OCI-LY1 (cell line): Measurements from ENCODE around the gene MILR1.
A peak's percentile ranks its signal among the peaks of the same experiment; 100 is the strongest.

Experiments
- H2AFZ ChIP-seq: fragments of 200-600 bp; sonication (generic), shearing (Covaris generic); 2 replicates; pipeline ENCODE4 v1.6.0; 2014; ENCODE audit warnings: antibody characterized with exemption, mild to moderate bottlenecking, low read length
- H3F3A ChIP-seq: fragments of 200-600 bp; sonication (generic), shearing (Covaris generic); 2 replicates; pipeline ENCODE4 v1.6.0; 2014; ENCODE audit warnings: mild to moderate bottlenecking, antibody characterized with exemption, low read length, moderate library complexity; ENCODE audit not compliant: insufficient read depth
- H3K27ac ChIP-seq: fragments of 200-600 bp; sonication (generic); 2 replicates; pipeline ENCODE4 v1.5.1; 2014; ENCODE audit warnings: low read length, mixed run types, mild to moderate bottlenecking, low read depth; ENCODE audit not compliant: poor library complexity, severe bottlenecking
- H3K27me3 ChIP-seq: fragments of 200-600 bp; sonication (generic); 2 replicates; pipeline ENCODE4 v1.6.0; 2014; ENCODE audit warnings: antibody characterized with exemption, mild to moderate bottlenecking, low read length, moderate library complexity; ENCODE audit not compliant: insufficient read depth
- H3K36me3 ChIP-seq: fragments of 200-600 bp; sonication (generic); 2 replicates; pipeline ENCODE4 v1.6.1; 2014; ENCODE audit warnings: mild to moderate bottlenecking, antibody characterized with exemption, low read length, moderate library complexity, mixed read lengths; ENCODE audit not compliant: insufficient read depth
- H3K4me1 ChIP-seq: fragments of 200-600 bp; sonication (generic); 2 replicates; pipeline ENCODE4 v1.5.1; 2014; ENCODE audit warnings: mild to moderate bottlenecking, low read length, moderate library complexity; ENCODE audit not compliant: insufficient read depth, severe bottlenecking
- H3K4me2 ChIP-seq: fragments of 200-600 bp; sonication (generic), shearing (Covaris generic); 2 replicates; pipeline ENCODE4 v1.6.1; 2014; ENCODE audit warnings: low read length
- H3K4me3 ChIP-seq: fragments of 200-600 bp; sonication (generic); 2 replicates; pipeline ENCODE4 v1.5.1; 2014; ENCODE audit warnings: low read length, low read depth, mild to moderate bottlenecking, mixed read lengths; ENCODE audit not compliant: poor library complexity, severe bottlenecking
- H3K79me2 ChIP-seq: fragments of 200-600 bp; shearing (Covaris generic); 2 replicates; pipeline ENCODE4 v1.6.1; 2016; ENCODE audit warnings: mixed run types, low read length, mixed read lengths; ENCODE audit not compliant: insufficient read depth
- H3K9ac ChIP-seq: fragments of 200-600 bp; sonication (generic), shearing (Covaris generic); 2 replicates; pipeline ENCODE4 v1.6.1; 2014; ENCODE audit warnings: mild to moderate bottlenecking, low read length, mixed read lengths
- H3K9me2 ChIP-seq: fragments of 200-600 bp; sonication (generic), shearing (Covaris generic); 2 replicates; pipeline ENCODE4 v1.6.1; 2014; ENCODE audit warnings: low read depth, mild to moderate bottlenecking, low read length, mixed read lengths
- H3K9me3 ChIP-seq: fragments of 200-600 bp; shearing (Covaris generic); 2 replicates; pipeline ENCODE4 v1.6.1; 2014; ENCODE audit warnings: low read length, mixed read lengths
- H4K20me1 ChIP-seq: fragments of 200-600 bp; sonication (generic), shearing (Covaris generic); 2 replicates; pipeline ENCODE4 v1.6.0; 2016; ENCODE audit warnings: mild to moderate bottlenecking, low read length; ENCODE audit not compliant: insufficient read depth
- EZH2 ChIP-seq: fragments of 200-600 bp; sonication (generic), shearing (Covaris generic); IDR thresholded peaks from 2 replicates; pipeline ENCODE4 v1.8.0; 2017; ENCODE audit warnings: borderline replicate concordance, mixed run types, mild to moderate bottlenecking, antibody characterized with exemption, low read length, moderate library complexity, mixed read lengths
- TF ChIP-seq, protein P1 (sequence below): fragments of 200-600 bp; sonication (generic), shearing (Covaris generic); IDR thresholded peaks from 2 replicates; pipeline ENCODE4 v1.5.1; 2017; ENCODE audit warnings: mild to moderate bottlenecking, antibody characterized with exemption, low read length, moderate library complexity, mixed read lengths

The MILR1 gene

GRCh38 chr17:64472564-64472963, 23.6 kb downstream of the MILR1 start:
- Histone ChIP-seq H3F3A (0 out of 2 replicates have a peak, but pooled peaks cover 8% of the 10 kb centered on the region), H3K27ac (no peak overlapping the region), H3K4me3 (no peak overlapping the region), H3K4me1 (peaks cover 9% of the 10 kb centered on the region), H3K79me2 (no peaks in the 10 kb centered on the region), H4K20me1 (no peaks in the 10 kb centered on the region), H3K9me2 (no peaks in the 10 kb centered on the region), H3K9me3 (no peaks in the 10 kb centered on the region), H3K27me3 (no peaks in the 10 kb centered on the region), H2AFZ (no peak overlapping the region), H3K36me3 (peaks cover 57% of the 10 kb centered on the region), H3K4me2 (no peak overlapping the region), H3K9ac (no peak overlapping the region)
- TF ChIP-seq, protein P1, sequence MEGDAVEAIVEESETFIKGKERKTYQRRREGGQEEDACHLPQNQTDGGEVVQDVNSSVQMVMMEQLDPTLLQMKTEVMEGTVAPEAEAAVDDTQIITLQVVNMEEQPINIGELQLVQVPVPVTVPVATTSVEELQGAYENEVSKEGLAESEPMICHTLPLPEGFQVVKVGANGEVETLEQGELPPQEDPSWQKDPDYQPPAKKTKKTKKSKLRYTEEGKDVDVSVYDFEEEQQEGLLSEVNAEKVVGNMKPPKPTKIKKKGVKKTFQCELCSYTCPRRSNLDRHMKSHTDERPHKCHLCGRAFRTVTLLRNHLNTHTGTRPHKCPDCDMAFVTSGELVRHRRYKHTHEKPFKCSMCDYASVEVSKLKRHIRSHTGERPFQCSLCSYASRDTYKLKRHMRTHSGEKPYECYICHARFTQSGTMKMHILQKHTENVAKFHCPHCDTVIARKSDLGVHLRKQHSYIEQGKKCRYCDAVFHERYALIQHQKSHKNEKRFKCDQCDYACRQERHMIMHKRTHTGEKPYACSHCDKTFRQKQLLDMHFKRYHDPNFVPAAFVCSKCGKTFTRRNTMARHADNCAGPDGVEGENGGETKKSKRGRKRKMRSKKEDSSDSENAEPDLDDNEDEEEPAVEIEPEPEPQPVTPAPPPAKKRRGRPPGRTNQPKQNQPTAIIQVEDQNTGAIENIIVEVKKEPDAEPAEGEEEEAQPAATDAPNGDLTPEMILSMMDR, result no peak
- TF ChIP-seq EZH2, result no peak

- H3K27me3 ChIP-seq, result no peaks in the 10 kb centered on the region
- H3K79me2 ChIP-seq, result no peaks in the 10 kb centered on the region
- TF ChIP-seq, protein P1, result no peak
- no peak for TF ChIP-seq EZH2
- peak overlapping the region; percentile 19 for H3K27ac ChIP-seq
- peaks cover 50% of the 10 kb centered on the region for H3K36me3 ChIP-seq
- H4K20me1 ChIP-seq, result no peaks in the 10 kb centered on the region
- H2AFZ ChIP-seq, result no peak overlapping the region
- H3K4me2 ChIP-seq, result no peak overlapping the region
- no peak overlapping the region for H3K9ac ChIP-seq
- H3K9me3 ChIP-seq, result no peaks in the 10 kb centered on the region
- H3K9me2 ChIP-seq, result no peaks in the 10 kb centered on the region
- peaks cover 9% of the 10 kb centered on the region for H3K4me1 ChIP-seq
- no peak overlapping the region for H3K4me3 ChIP-seq
- peaks cover 12% of the 10 kb centered on the region; the same call in 1 of the 2 replicates for H3F3A ChIP-seq
These were observed 28.9 kb downstream of the MILR1 start for GRCh38 chr17:64477849-64478248.

DNA sequence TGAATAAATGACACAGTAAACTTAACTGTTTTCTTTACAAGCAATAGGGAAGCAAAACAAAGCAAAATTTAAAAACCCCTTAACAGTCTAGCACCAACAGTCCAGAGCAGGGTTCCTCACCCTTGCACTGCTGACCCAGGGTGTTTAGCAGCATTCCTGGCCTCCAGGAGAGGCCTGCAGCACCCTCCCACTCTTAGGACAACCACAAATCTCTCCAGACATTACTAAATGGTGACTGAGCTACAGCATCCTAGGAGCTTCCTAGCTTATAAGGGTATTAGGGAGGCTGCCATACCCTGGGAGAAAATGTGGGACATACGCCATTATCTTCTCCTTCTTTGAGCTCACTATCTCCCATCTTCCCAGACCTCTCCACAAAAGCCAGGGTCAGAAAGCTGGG, 32.0 kb downstream of the MILR1 start:
- H3K36me3 ChIP-seq, result peaks cover 72% of the 10 kb centered on the region

More for the DNA sequence above, 32.0 kb downstream of the MILR1 start:
- no peaks in the 10 kb centered on the region for H3K27me3 ChIP-seq
- H3K9me2 ChIP-seq, result no peaks in the 10 kb centered on the region
- H3K4me2 ChIP-seq, result no peak overlapping the region
- no peaks in the 10 kb centered on the region for H3K9me3 ChIP-seq
- H3K27ac ChIP-seq, result no peak overlapping the region
- no peaks in the 10 kb centered on the region for H3K79me2 ChIP-seq
- H4K20me1 ChIP-seq, result no peaks in the 10 kb centered on the region
- TF ChIP-seq EZH2, result no peak
- TF ChIP-seq, protein P1, result no peak
- H3K4me1 ChIP-seq, result no peaks in the 10 kb centered on the region
- peaks cover 4% of the 10 kb centered on the region; the same call in 1 of the 2 replicates for H3F3A ChIP-seq
- no peak overlapping the region for H3K4me3 ChIP-seq
- H2AFZ ChIP-seq, result no peak overlapping the region
- no peak overlapping the region for H3K9ac ChIP-seq
